Heart left ventricle (tissue), 13 donors: ENCODE measurements around the gene LTK.

Source experiments
- POLR2A ChIP-seq, 2 donors: fragments of 450-650 bp; IDR thresholded peaks; one replicate each; pipeline ENCODE4 v1.6.1; 2017; ENCODE audit warnings: antibody characterized with exemption in 2 of 2, mild to moderate bottlenecking in 2 of 2, moderate library complexity in 2 of 2
- TF ChIP-seq, protein P1 (sequence below), 12 donors: fragments of 200-600 bp; sonication (generic) in 4 of 12; IDR thresholded peaks; one replicate each; pipeline versions ENCODE4 v1.5.0 to v1.8.0; 2018 to 2022; ENCODE audit warnings: antibody characterized with exemption in 12 of 12, mild to moderate bottlenecking in 5 of 12
- donor health status: ischemic (EF 13 %, LVEDD 7.1; RV severe dilation, severe dysfunction).
- donor health status: DM: no; HTN: yes; CAD: no.
- donor health status: DM: no; HTN: no; CAD: no.
- donor health status: ischemic (EF 25% LVEDD 6.9; RV normal size, moderate dysfunction).
- donor health status: ischemic (EF 25% LVEDD 5.7; RV mildly dilated, moderate dysfunction).
- donor health status: ischemic (EF 35%, LVEDD 5.7; RV mildly dilated, moderate dysfunction).
- donor health status: nonischemic (EF 11% LVEDD 7.7; RV severe dilation, severe dysfunction).
- donor health status: DM: yes; HTN: yes; CAD: no.
- donor health status: PGD.
- donor health status: ischemic (EF 29% LVEDD 5.4; RV normal size, mild dysfunction).
- donor health status: nonischemic (EF 23%, LVEDD 6.1; RV moderate dilation, normal function).

DNA sequence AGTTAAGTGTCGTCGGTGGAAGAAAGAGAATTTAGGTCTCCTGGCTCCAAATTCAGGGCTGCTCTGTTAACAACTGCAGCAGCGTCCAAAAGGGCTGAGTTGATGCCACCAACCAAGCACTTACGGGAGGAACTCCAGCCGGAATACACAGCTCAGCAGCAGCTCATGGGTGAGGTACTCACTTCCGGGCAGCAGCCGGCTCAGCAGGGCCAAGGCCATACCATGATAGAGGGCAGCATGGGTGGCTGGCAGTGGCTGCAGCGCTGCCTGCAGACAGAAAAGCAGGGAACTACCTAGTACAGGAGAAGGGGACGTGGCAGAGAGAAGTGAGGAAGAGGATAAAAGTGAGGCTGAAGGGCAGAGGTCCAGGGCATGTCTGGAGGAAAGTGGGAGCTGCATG, 8.0 kb upstream of the LTK start:
- TF ChIP-seq, protein P1, sequence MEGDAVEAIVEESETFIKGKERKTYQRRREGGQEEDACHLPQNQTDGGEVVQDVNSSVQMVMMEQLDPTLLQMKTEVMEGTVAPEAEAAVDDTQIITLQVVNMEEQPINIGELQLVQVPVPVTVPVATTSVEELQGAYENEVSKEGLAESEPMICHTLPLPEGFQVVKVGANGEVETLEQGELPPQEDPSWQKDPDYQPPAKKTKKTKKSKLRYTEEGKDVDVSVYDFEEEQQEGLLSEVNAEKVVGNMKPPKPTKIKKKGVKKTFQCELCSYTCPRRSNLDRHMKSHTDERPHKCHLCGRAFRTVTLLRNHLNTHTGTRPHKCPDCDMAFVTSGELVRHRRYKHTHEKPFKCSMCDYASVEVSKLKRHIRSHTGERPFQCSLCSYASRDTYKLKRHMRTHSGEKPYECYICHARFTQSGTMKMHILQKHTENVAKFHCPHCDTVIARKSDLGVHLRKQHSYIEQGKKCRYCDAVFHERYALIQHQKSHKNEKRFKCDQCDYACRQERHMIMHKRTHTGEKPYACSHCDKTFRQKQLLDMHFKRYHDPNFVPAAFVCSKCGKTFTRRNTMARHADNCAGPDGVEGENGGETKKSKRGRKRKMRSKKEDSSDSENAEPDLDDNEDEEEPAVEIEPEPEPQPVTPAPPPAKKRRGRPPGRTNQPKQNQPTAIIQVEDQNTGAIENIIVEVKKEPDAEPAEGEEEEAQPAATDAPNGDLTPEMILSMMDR (IDR thresholded peaks at IDR 0.05): no peak
- TF ChIP-seq POLR2A (IDR thresholded peaks at IDR 0.05): no peak
